MV-4-11 (cell line): Measurements from ENCODE around the gene IL1B.

Experiments used
- DNase-seq: peaks from one replicate; lab custom pipeline; 2025; lab: John Stamatoyannopoulos, UW

The IL1B gene

GRCh38 chr2:112803691-112804521, 32.7 kb downstream of the IL1B start:
- no peak for DNase-seq

GRCh38 chr2:112800881-112801583, 35.5 kb downstream of the IL1B start:
- no peak for DNase-seq

GRCh38 chr2:112798979-112799975, 37.3 kb downstream of the IL1B start:
- peak; percentile 80 for DNase-seq

- no peak for DNase-seq
Observed at GRCh38 chr2:112796486-112796885, 40.1 kb downstream of the IL1B start.

GRCh38 chr2:112795774-112796173, 40.8 kb downstream of the IL1B start:
- DNase-seq = peak; percentile 40

GRCh38 chr2:112794841-112795240, 41.7 kb downstream of the IL1B start:
- DNase-seq = no peak

- peak; percentile 91 for DNase-seq
Observed at GRCh38 chr2:112794131-112794733, 42.3 kb downstream of the IL1B start.

- DNase-seq = peak; percentile 96
Observed at GRCh38 chr2:112793449-112793978, 43.1 kb downstream of the IL1B start.

- no peak for DNase-seq
Observed at GRCh38 chr2:112792419-112792818, 44.2 kb downstream of the IL1B start.

- no peak for DNase-seq
Observed at GRCh38 chr2:112791693-112792230, 44.8 kb downstream of the IL1B start.

GRCh38 chr2:112791019-112791418, 45.6 kb downstream of the IL1B start:
- DNase-seq = no peak

GRCh38 chr2:112790305-112790704, 46.3 kb downstream of the IL1B start:
- DNase-seq = no peak

GRCh38 chr2:112789186-112789585, 47.4 kb downstream of the IL1B start:
- no peak for DNase-seq

- DNase-seq = no peak
Observed at GRCh38 chr2:112788653-112789052, 47.9 kb downstream of the IL1B start.

GRCh38 chr2:112787729-112788393, 48.7 kb downstream of the IL1B start:
- DNase-seq = peak; percentile 94

- no peak for DNase-seq
Observed at GRCh38 chr2:112787294-112787693, 49.3 kb downstream of the IL1B start.

GRCh38 chr2:112784199-112785189, 52.1 kb downstream of the IL1B start, which contains the start of gene IL1A:
TSS of gene IL1A (minus strand) at chr2:112784493. CDS start at chr2:112783770, 723 bp downstream.
- peak; percentile 71 for DNase-seq

GRCh38 chr2:112783187-112783714, 53.3 kb downstream of the IL1B start:
- no peak for DNase-seq

- peak; percentile 10 for DNase-seq
Observed at GRCh38 chr2:112782234-112782799, 54.3 kb downstream of the IL1B start.
